Body of pancreas (tissue), 4 donors: Measurements from ENCODE around the gene EYA3.

Experiments
- CTCF ChIP-seq, 7 experiments: fragments of 450-650 bp in 4 of 7; fragments of 200-600 bp in 3 of 7; sonication (generic) in 3 of 7; IDR thresholded peaks; one replicate each; pipeline ENCODE4 v1.5.1; 2016 to 2019; ENCODE audit warnings: antibody characterized with exemption in 7 of 7
- POLR2A ChIP-seq, 3 donors: fragments of 450-650 bp; IDR thresholded peaks; one replicate each; pipeline ENCODE4 v1.6.1; 2016; ENCODE audit warnings: antibody characterized with exemption in 3 of 3, mild to moderate bottlenecking in 2 of 3

GRCh38 chr1:28027238-28027637 lies 61.2 kb downstream of the EYA3 start:
- TF ChIP-seq POLR2A (IDR thresholded peaks at IDR 0.05) (no peak), CTCF (IDR thresholded peaks at IDR 0.05) (no peak)
